Measurements from ENCODE around the gene TERC.

DNA sequence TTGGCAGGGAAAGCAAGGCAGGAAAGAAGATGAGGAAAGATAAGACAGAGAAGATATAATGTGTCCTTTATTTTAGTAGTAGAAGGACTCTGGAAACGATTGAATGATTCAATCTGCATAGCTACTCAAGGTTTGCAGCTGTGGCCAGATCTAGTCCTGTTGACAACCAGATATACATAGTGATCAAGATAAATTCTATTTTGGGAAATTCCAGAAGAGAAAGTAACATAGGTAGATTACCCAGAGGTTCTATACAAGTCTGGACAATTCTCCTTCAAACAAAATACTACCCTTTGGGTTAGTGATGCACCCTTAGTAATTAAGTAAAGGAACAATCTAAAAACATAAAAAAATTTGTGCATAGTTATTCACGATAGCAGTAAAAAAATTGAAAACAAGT is 9.4 kb downstream of the TERC start:
- TF ChIP-seq FOXK2 (IDR thresholded peaks at IDR 0.05) = no peak
- TF ChIP-seq BHLHE40 (IDR thresholded peaks at IDR 0.05; ENCODE audit: borderline replicate concordance) = no peak
- no peak for TF ChIP-seq NFRKB (IDR thresholded peaks at IDR 0.05)
- TF ChIP-seq SUZ12 (IDR thresholded peaks at IDR 0.05) = no peak
- no peak for TF ChIP-seq LEF1 (IDR thresholded peaks at IDR 0.05; ENCODE audit: borderline replicate concordance)
- TF ChIP-seq SP1 (IDR thresholded peaks at IDR 0.05) = no peak
- TF ChIP-seq FOXM1 (IDR thresholded peaks at IDR 0.05; ENCODE audit: borderline replicate concordance) = no peak
- no peak for TF ChIP-seq ARNT (IDR thresholded peaks at IDR 0.05)
- no peak for TF ChIP-seq L3MBTL2 (conservative IDR thresholded peaks at IDR 0.05)
- TF ChIP-seq, protein P1, sequence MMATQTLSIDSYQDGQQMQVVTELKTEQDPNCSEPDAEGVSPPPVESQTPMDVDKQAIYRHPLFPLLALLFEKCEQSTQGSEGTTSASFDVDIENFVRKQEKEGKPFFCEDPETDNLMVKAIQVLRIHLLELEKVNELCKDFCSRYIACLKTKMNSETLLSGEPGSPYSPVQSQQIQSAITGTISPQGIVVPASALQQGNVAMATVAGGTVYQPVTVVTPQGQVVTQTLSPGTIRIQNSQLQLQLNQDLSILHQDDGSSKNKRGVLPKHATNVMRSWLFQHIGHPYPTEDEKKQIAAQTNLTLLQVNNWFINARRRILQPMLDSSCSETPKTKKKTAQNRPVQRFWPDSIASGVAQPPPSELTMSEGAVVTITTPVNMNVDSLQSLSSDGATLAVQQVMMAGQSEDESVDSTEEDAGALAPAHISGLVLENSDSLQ (IDR thresholded peaks at IDR 0.05) = no peak
- TF ChIP-seq ELF4 (IDR thresholded peaks at IDR 0.05) = no peak

Measured in HEK293T (cell line).